ENCODE measurements around the gene SLC39A12. TPM values are rescaled to one million over a fixed set of nuclear protein-coding genes. Genes with fewer than 3 reads are reported as not detected.

Gene SLC39A12
- not detected for total RNA-seq

DNA sequence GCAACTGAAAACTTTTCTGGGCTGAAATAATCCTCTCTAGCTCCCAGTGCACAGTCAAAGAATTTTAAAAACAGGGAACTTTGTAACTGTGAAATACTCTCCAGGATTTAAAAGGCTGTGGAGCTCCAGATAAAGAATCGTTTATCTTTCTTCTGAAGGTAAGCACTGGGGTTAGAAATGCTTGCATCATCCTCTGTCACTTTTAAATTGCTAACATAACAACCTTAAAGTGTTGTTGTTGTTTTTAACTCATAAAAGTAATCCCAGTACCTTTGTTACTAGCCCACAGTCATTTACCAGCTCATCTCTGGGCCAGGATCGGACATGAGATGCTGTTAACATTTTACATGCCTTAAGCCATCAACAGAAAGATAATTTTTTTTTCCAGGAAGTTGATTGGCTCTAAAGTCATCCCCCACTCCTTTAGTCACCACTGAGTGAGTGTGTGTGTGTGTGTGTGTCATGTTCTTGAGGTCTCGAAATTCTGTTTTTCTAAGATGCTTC lies at the start of gene SLC39A12:
SLC39A12 (plus strand) TSS at position 51 of the 504 bp plus-strand sequence. CDS start 1,359 bp downstream, outside the sequence.
- ATAC-seq (no peak), DNase-seq (no peak)
- Histone ChIP-seq H3K36me3 (replicated peaks in 1 of 2; ENCODE audit: insufficient read depth in 1 of 2, low read depth in 2 of 2) (no peaks in the 10 kb centered on the region), H3K4me3 (no peak within 1 kb of the TSS), H3K27ac (no peak within 1 kb of the TSS), H3K4me1 (no peaks in the 10 kb centered on the region), H3K9me3 (no peaks in the 10 kb centered on the region), H3K27me3 (no peaks in the 10 kb centered on the region)
- 40% methylated on average over 3 of the region's 3 CpGs for WGBS, 2 donors
- TF ChIP-seq, protein P1, sequence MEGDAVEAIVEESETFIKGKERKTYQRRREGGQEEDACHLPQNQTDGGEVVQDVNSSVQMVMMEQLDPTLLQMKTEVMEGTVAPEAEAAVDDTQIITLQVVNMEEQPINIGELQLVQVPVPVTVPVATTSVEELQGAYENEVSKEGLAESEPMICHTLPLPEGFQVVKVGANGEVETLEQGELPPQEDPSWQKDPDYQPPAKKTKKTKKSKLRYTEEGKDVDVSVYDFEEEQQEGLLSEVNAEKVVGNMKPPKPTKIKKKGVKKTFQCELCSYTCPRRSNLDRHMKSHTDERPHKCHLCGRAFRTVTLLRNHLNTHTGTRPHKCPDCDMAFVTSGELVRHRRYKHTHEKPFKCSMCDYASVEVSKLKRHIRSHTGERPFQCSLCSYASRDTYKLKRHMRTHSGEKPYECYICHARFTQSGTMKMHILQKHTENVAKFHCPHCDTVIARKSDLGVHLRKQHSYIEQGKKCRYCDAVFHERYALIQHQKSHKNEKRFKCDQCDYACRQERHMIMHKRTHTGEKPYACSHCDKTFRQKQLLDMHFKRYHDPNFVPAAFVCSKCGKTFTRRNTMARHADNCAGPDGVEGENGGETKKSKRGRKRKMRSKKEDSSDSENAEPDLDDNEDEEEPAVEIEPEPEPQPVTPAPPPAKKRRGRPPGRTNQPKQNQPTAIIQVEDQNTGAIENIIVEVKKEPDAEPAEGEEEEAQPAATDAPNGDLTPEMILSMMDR (IDR thresholded peaks at IDR 0.05) = no peak
- TF ChIP-seq POLR2A (IDR thresholded peaks at IDR 0.05) = no peak
- intact Hi-C loops (cut with DNase I) = no loop called here

DNA sequence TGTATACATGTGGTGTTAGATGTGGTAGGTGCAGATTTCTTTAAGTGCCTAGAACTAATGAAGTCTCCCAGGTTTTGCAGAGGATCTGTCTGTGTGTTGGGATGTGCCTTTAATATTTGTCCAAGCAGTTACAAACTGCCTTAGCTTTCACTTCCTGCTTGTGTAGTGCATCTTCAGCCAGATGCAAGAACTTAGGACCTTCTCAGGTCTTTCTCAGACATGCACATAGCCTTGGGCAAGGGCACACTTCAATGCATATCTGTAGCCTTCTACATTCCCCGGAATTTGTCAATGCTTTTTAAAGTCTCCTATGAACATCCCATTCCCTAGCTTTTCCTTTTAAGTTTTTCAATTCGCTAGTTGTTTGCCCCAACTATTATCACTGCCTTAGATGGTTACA lies 47.2 kb upstream of the SLC39A12 start:
- H3K36me3 ChIP-seq (replicated peaks in 1 of 2; ENCODE audit: insufficient read depth in 1 of 2, low read depth in 2 of 2) = no peaks in the 10 kb centered on the region
- H3K4me3 ChIP-seq = no peak overlapping the region
- H3K27ac ChIP-seq = no peak overlapping the region
- intact Hi-C loops (cut with DNase I) = no loop called here
- TF ChIP-seq, protein P1 (IDR thresholded peaks at IDR 0.05) = no peak
- no peak for TF ChIP-seq POLR2A (IDR thresholded peaks at IDR 0.05)
- H3K4me1 ChIP-seq = peaks cover 7% of the 10 kb centered on the region
- DNase-seq (no peak), ATAC-seq (no peak)
- no peaks in the 10 kb centered on the region for H3K27me3 ChIP-seq
- no peaks in the 10 kb centered on the region for H3K9me3 ChIP-seq
- 64 to 82% methylated on average over 2 of the region's 2 CpGs for WGBS, 2 donors

DNA sequence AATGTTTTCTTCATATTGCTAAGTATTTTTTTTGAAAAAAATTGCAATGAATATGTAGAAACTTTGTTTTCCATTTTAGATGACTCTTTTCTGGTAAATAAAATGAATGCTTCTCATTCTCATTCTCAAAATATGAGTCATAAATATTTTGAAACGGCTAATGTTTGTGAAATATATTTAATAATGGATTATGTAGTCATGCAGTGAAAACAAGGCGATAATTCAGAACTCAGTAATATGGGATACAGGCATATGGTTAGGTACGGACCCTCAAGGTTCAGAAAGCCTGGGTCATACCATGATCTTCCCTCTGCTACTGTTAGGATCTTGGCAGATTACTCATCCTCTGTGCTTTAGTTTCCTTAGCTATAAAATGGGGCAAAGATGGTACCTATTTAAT lies 46.2 kb upstream of the SLC39A12 start:
- no peak for TF ChIP-seq POLR2A (IDR thresholded peaks at IDR 0.05)
- TF ChIP-seq, protein P1 (IDR thresholded peaks at IDR 0.05) = no peak
- no peaks in the 10 kb centered on the region for H3K27me3 ChIP-seq
- intact Hi-C loops (cut with DNase I) = no loop called here
- DNase-seq (no peak), ATAC-seq (no peak)
- no peak overlapping the region for H3K4me3 ChIP-seq
- no peaks in the 10 kb centered on the region for H3K36me3 ChIP-seq (replicated peaks in 1 of 2; ENCODE audit: insufficient read depth in 1 of 2, low read depth in 2 of 2)
- H3K27ac ChIP-seq = no peak overlapping the region
- 75 to 86% methylated on average over 3 of the region's 3 CpGs for WGBS, 2 donors
- H3K4me1 ChIP-seq = peaks cover 7% of the 10 kb centered on the region
- H3K9me3 ChIP-seq = no peaks in the 10 kb centered on the region

DNA sequence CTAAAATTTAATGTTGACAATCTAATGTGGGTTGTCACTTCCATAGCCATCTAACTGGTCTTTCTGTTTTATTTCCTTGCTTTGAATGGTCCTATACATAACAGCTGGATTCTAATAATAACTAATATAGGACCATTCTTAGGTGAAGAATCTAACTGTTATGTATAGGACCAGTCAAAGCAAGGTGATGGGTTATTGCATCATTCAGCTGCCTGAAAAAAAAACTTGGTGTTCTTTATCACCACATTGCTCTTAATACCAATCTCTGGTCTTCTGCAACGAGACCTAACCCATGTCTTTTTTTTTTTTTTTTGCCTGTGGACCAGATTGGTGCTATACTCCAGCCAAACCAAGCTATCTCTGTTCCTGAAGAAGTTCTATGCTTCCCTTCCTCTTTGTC lies 45.7 kb upstream of the SLC39A12 start:
- Histone ChIP-seq H3K27ac (no peak overlapping the region), H3K36me3 (replicated peaks in 1 of 2; ENCODE audit: insufficient read depth in 1 of 2, low read depth in 2 of 2) (no peaks in the 10 kb centered on the region), H3K4me1 (peaks cover 7% of the 10 kb centered on the region), H3K9me3 (no peaks in the 10 kb centered on the region), H3K27me3 (no peaks in the 10 kb centered on the region), H3K4me3 (no peak overlapping the region)
- TF ChIP-seq, protein P1 (IDR thresholded peaks at IDR 0.05) = no peak
- TF ChIP-seq POLR2A (IDR thresholded peaks at IDR 0.05) = no peak
- intact Hi-C loops (cut with DNase I) = no loop called here
- no peak for DNase-seq
- ATAC-seq = no peak
- 57 to 59% methylated on average over 1 of the region's 1 CpG for WGBS, 2 donors

DNA sequence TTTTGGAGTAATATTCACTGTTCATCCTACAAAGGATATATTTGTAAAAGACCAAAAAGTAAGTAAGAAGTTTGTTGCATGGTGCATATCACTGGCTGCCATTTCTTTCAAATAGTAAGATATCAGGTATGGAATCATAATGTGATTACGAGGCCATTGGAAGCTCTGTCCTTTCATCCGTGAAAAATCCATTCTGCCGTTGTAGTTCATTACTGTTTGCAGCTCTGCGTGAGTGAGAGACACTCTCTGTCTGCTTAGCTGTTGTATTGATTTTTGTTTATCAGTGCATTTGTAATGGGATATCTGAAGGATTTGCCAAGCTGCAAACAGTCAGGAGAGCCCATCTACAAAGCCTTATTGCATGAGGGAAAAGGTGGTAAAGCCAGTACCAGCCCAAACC lies 44.1 kb upstream of the SLC39A12 start:
- intact Hi-C loops (cut with DNase I) = no loop called here
- ATAC-seq = no peak

More for the DNA sequence above, 44.1 kb upstream of the SLC39A12 start:
- WGBS, 2 donors = 16 to 24% methylated on average over 4 of the region's 4 CpGs
- TF ChIP-seq, protein P1 (IDR thresholded peaks at IDR 0.05) = no peak
- TF ChIP-seq POLR2A (IDR thresholded peaks at IDR 0.05) = no peak
- peaks cover 7% of the 10 kb centered on the region for H3K4me1 ChIP-seq
- DNase-seq = no peak
- H3K4me3 ChIP-seq = no peak overlapping the region
- H3K36me3 ChIP-seq (replicated peaks in 1 of 2; ENCODE audit: insufficient read depth in 1 of 2, low read depth in 2 of 2) = no peaks in the 10 kb centered on the region
- no peaks in the 10 kb centered on the region for H3K9me3 ChIP-seq
- no peaks in the 10 kb centered on the region for H3K27me3 ChIP-seq
- no peak overlapping the region for H3K27ac ChIP-seq

All from body of pancreas (tissue), 4 donors.